ENCODE measurements around the gene PDS5A. TPM values are rescaled to one million over a fixed set of nuclear protein-coding genes. Genes with fewer than 3 reads are reported as not detected.
"Not testable (repeated sequence)": the region's sequence is repeated elsewhere in the genome, so short reads cannot be mapped to it uniquely, and the experiment has no call there.

PDS5A gene
- total RNA-seq, 1 donor, result 85.1 TPM

- no peak for TF ChIP-seq CTCF (IDR thresholded peaks at IDR 0.05; ENCODE audit: insufficient read depth, low read depth, low read length)
- no peak for DNase-seq (ENCODE audit: low read depth)
Measured at GRCh38 chr4:39840027-39840426, 137.7 kb downstream of the PDS5A start.

DNA sequence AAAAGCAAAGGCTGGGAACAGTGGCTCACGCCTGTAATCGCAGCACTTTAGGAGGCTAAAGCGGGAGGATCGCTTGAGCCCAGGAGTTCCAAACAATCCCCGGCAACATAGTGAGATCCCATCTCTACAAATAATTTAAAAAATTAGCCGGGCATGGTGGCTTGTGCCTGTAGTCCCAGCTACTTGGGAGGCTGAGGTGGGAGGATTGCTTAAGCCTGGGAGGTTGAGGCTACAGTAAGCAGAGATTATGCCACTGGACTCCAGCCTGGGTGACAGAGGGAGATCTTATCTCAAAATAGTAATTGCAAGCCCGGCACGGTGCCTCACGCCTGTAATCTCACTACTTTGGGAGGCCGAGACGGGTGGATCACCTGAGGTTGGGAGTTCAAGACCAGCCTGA is 139.3 kb downstream of the PDS5A start:
- not testable (repeated sequence) for DNase-seq (ENCODE audit: low read depth)

More at GRCh38 chr4:39840027-39840426, 137.7 kb downstream of the PDS5A start:
- no peak overlapping the region for H3K4me3 ChIP-seq (ENCODE audit: low read depth, low read length)

GRCh38 chr4:39834269-39834668 is 143.4 kb downstream of the PDS5A start:
- no peak for TF ChIP-seq CTCF (IDR thresholded peaks at IDR 0.05; ENCODE audit: insufficient read depth, low read depth, low read length)
- H3K4me3 ChIP-seq (ENCODE audit: low read depth, low read length), result no peak overlapping the region
- peak; percentile 17 for DNase-seq (ENCODE audit: low read depth)

More for the DNA sequence above, 139.3 kb downstream of the PDS5A start:
- not testable (repeated sequence) for H3K4me3 ChIP-seq (ENCODE audit: low read depth, low read length)

- no peak for TF ChIP-seq CTCF (IDR thresholded peaks at IDR 0.05; ENCODE audit: insufficient read depth, low read depth, low read length)
- no peak overlapping the region for H3K4me3 ChIP-seq (ENCODE audit: low read depth, low read length)
- DNase-seq (ENCODE audit: low read depth), result peak; percentile 83
Measured at GRCh38 chr4:39825741-39826231, 151.9 kb downstream of the PDS5A start.

DNA sequence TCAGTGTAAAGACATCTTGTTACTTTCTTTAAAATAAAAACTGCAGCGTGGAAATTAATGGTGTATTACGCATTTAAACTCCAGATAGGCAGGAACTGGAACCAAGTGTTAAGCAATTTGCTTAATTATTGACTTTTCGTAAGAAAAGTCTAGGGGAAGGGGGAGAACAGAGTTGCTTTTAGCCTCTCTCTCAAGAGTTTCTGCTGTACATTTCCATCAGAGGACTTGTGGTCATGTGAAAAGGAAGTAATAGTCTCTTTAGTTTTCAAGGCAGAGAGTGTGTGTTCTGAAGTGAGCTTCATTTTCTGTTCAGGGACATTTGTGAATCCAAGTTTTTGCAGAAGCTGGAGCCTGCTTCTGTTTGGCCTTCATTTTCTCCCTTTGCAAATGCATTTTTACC is 152.6 kb downstream of the PDS5A start:
- no peak for TF ChIP-seq CTCF (IDR thresholded peaks at IDR 0.05; ENCODE audit: insufficient read depth, low read depth, low read length)
- no peak overlapping the region for H3K4me3 ChIP-seq (ENCODE audit: low read depth, low read length)
- no peak for DNase-seq (ENCODE audit: low read depth)

DNA sequence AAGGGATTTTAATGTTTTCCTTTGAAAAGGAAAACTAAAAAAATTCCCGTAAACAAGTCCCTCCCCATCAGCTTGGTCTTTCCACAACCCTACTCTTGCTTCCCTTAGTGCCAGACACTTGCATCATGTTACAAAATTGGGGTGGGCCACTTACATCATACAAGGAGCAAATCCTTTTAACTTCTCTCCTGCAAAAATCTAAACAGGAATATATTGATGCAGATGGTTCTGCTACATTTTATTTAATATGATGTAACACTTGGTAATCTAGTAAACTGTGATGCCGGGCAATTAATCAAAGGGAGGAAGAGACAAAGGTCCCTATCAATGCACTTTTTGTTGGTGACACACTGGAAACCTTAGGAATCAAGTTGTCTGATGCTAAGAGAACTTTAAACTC is 154.5 kb downstream of the PDS5A start:
- TF ChIP-seq CTCF (IDR thresholded peaks at IDR 0.05; ENCODE audit: insufficient read depth, low read depth, low read length), result no peak
- peak; percentile 88 for DNase-seq (ENCODE audit: low read depth)
- no peak overlapping the region for H3K4me3 ChIP-seq (ENCODE audit: low read depth, low read length)

- DNase-seq (ENCODE audit: low read depth), result no peak
- TF ChIP-seq CTCF (IDR thresholded peaks at IDR 0.05; ENCODE audit: insufficient read depth, low read depth, low read length), result no peak
- H3K4me3 ChIP-seq (ENCODE audit: low read depth, low read length), result no peak overlapping the region
Measured at GRCh38 chr4:39822662-39823061, 155.0 kb downstream of the PDS5A start.
